Measurements from ENCODE around the gene ABHD17A.
A peak's percentile ranks its signal among the peaks of the same experiment; 100 is the strongest.
"Not testable (repeated sequence)": the region's sequence is repeated elsewhere in the genome, so short reads cannot be mapped to it uniquely, and the experiment has no call there.

ABHD17A gene

GRCh38 chr19:1882786-1883692 lies 2.3 kb downstream of the ABHD17A start:
- no peak overlapping the region for H3K4me3 ChIP-seq (ENCODE audit: low read depth, low read length)
- DNase-seq (ENCODE audit: low read depth): no peak

DNA sequence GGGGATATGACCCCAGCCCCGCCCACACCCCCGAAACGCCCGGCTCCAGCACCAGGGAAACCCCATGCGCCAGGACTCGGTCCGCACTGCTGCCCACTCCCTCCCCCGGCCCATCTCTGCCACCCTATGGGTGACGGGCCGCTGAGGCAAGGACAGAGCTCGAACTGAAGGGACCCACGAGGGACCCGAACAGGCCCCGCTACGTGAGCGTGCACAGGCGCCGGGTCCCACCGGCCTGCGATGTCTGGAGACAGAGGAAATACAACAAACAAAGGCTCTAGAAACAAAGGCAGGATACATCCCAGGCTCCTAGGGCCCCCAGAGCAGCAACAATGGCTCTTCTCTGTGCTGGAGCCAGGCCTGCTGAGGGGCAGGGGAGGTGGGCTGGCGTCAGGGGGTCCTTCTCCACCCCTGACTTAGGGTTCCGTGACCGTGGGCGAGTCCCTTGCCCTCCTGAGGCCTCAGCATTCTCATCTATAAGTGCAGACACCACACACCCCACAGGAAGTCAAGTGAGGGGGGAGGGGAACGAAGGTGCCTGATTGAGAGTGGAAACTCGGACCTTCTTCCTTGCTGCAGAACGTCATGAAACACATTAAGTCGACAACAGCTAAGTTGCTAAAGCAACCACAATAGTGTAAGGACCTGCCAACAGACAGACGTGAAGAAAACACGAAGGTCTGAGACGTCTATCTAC lies 3.1 kb downstream of the ABHD17A start:
- no peak overlapping the region for H3K4me3 ChIP-seq (ENCODE audit: low read depth, low read length)
- DNase-seq (ENCODE audit: low read depth): no peak

DNA sequence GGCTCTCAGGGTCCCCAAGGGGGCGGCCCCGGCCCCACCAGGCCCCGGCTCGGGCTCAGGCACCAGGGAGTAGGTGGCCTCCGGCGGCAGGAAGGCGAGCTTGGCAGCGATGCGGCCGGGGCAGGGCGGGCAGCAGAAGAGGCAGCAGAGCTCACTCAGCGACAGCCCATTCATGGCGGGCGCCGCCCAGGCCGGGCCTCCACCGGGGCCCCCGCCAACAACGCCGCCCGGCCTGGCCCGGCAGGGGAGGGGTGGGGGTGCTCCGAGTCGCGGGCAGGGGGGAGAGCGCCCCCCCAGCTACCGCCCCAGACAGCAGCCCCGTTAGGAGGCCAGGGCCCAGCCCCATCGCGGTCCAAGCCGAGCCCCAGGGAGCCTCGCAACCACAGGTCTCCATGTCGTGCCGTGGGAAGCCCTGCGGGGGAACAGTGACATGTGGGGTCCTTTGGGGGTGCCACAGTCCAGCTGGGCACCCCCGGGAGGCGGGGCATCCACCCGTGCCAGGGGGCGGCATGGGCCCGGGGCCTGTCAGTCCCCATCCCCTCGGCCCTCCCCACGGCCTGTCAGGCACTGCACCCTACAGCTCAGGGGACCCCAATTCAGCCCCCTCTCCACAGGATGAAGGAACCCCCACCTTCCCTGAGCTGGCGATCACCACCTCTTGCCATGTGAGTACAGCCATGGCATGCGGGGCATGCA lies 3.8 kb downstream of the ABHD17A start:
- DNase-seq (ENCODE audit: low read depth); H3K4me3 ChIP-seq (ENCODE audit: low read depth, low read length): not testable (repeated sequence)

- H3K4me3 ChIP-seq (ENCODE audit: low read depth, low read length): no peak overlapping the region
- DNase-seq (ENCODE audit: low read depth): no peak
These were observed 4.5 kb downstream of the ABHD17A start for GRCh38 chr19:1880611-1881392.

GRCh38 chr19:1879982-1880381 lies 5.3 kb downstream of the ABHD17A start:
- DNase-seq (ENCODE audit: low read depth); H3K4me3 ChIP-seq (ENCODE audit: low read depth, low read length): not testable (repeated sequence)

- H3K4me3 ChIP-seq (ENCODE audit: low read depth, low read length); DNase-seq (ENCODE audit: low read depth): not testable (repeated sequence)
These were observed 6.7 kb downstream of the ABHD17A start for GRCh38 chr19:1878583-1878982.

DNA sequence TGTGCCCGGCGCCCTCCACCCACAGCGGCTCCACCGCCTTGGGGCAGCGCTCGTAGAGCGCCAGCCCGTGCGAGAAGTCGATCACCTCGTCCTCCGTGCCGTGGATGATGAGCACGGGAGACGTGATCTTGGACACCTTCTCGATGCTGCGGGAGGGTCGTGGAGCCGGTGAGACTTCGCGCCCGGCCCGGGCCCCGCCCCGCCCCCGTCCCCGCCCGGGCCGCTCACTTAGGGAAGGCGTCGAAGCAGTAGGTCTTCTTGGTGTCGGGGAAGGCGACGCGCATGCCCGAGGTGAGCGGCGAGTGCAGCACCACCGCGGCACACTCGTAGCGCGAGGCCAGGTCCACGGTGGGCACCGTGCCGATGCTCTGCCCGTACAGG lies 8.0 kb downstream of the ABHD17A start:
- not testable (repeated sequence) for DNase-seq (ENCODE audit: low read depth); H3K4me3 ChIP-seq (ENCODE audit: low read depth, low read length)

GRCh38 chr19:1876496-1877279 lies 8.6 kb downstream of the ABHD17A start:
- H3K4me3 ChIP-seq (ENCODE audit: low read depth, low read length): peak overlapping the region; percentile 99
- not testable (repeated sequence) for DNase-seq (ENCODE audit: low read depth)

DNA sequence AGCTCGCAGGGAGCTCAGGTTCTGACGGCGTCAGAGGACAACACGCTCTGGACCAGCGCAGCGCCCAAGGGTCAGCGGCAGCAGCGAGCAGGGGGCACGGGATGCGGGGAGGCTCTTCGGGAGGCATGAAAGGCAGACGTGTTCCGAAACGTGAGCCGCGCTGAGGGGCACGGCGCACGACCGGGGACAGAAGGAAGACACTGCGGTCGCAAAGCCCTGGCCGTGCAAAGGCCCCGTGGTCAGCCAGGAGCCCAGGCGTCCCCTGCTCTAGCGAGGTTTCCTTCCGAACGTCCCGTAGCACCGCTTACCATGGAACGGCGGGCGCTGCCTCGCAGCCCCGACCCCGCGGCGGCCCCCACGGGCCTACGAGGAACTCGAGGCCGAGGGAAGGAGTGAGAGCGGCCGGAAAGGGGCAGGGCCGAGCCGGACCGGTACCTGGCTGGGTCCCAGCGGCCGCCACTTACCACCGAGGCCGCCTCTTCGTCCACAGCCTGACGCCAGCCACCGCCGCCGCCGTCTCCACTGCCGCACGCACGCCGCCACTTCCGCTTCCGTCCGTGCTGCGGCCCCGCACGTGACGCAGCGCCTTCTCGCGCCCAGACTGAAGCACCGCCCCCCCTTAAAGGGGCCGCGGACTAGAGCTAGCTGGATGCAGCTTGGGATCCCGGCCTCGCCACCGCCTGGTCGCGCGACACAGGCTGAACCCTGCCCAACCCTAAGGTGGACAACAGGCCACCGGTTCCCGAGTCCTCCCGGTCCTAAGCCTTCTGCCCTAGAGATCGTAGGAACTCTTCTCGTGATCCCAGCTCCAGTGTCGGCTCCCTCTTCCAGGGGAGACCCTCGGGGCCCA lies 9.4 kb downstream of the ABHD17A start:
- peak overlapping the region; percentile 99 for H3K4me3 ChIP-seq (ENCODE audit: low read depth, low read length)
- peak; percentile 49 for DNase-seq (ENCODE audit: low read depth)

DNA sequence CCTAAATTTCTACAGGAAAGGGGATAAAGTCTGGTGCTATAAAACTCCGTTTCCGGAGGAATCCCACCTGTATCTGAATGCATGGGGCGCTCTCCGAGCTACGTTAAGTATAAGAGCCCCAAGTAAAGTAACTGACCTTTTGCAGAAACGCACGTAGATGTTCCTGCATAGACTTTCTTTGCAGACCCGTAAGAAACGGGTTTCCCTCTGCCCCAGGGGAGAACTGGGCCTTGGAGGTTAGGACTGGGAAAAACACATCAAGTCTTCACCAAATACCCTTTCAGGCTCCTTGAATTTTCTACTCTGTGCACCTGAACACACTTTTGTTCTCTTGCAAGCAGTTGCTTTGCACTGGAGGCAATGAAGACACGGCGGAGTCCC lies 10.0 kb downstream of the ABHD17A start:
- DNase-seq (ENCODE audit: low read depth): not testable (repeated sequence)
- peak overlapping the region; percentile 99 for H3K4me3 ChIP-seq (ENCODE audit: low read depth, low read length)

DNA sequence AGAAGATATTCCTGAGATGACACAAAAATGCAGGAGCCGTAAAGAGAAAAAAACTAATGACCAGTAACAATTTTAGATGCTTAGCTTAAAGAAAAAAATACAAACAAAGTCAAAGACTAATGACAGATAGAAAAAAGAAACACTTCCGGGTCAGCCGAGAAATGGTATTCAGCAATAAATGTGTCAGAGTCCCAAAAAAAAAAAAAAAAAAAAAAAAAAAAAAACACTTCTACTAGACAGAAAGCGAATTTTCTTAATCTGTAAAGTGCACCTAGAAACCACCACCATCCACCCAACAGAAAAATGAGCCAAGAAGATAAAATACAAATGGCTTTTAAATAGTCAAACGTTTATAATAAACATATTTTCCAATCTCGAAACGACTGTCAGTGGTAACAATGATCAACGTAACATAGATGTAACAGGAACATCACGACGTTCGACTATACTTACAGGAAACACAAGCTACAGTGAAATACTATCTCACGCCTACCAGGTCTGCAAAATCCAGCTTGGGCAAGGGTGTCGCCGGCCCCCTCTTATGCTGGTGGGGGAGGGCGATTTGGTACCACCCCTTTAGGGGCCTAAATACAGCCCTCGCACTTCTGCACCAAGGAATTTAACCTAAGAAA lies 10.6 kb downstream of the ABHD17A start:
- DNase-seq (ENCODE audit: low read depth): no peak
- H3K4me3 ChIP-seq (ENCODE audit: low read depth, low read length): peak overlapping the region; percentile 99

DNA sequence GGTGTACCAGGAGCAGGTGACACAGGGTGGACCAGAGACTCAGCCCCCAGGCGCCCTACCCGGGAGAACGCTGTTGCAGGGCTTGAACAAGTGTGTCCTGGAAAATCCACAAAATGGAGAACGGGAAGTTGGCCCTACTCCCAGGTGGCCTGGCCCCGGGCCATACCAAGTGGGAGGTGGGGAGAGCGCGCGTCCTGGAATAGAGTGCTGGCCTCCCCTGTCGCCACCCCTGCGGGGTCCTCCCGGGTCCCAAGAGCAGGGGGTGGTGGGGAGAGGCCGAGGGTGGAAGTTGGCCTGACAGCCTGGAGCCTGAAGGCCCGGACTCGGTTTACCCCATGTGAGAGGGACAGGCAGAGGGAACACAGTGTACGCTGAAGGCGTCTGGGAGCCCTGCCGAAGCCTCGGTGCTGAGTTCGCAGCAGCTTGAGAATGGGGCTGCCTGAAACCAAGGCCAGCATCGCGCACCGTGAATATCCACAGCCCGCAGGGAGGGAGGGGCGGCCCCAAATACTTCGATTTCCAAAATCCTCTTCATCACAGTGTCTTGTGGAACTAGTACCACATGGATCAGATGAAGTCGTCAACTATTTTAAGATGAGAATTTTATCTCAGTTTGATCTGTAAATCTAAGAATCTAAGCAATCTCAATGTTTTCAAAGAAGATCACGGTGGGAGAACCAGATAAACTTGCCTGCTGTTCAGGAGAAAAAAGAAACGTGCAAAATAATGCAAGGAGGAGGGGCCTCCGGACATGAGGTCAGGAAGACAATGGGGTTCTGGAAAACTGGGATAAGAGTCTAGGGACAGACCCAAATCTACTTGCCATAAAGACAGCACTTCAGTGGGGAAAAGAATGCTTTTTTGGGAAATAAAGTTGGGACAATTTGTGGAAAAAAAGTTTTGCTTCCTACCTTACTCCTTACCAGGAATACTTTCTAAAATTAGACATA lies 11.5 kb downstream of the ABHD17A start:
- no peak overlapping the region for H3K4me3 ChIP-seq (ENCODE audit: low read depth, low read length)
- no peak for DNase-seq (ENCODE audit: low read depth)

DNA sequence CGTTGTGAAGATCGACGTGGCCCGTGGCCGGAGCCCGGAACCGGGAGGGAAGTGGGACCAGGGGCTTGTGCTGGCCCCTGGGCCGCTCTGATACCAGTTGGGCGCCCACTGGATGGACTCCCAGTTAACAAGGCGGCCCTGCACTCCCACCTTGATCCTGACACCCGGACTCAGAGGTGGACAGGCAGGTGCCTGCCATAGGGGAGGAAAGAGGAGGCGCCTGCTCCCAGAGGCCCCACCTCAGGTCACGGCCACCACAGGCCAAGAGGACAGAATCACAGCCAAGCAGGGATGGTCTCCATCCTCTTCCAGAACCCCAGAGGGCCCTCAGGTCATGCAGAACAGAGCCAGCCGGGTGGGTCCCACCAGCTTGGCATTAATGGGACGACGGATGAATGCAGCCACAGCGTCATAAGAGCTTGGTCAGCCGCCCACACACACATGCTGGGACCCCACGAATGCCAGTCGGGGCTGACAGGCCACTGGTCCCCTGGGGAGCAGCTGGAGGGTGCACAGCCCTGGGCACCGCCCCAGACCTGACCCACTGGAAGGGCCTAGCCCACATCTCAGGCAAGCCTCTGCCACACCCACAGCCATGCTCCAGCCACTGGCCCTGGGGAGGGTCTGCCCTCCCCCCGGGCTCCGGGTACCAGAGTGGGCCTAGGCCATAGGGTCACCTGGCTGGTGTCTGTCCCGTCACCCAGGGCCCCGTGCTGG lies 12.3 kb downstream of the ABHD17A start:
- no peak for DNase-seq (ENCODE audit: low read depth)
- no peak overlapping the region for H3K4me3 ChIP-seq (ENCODE audit: low read depth, low read length)

DNA sequence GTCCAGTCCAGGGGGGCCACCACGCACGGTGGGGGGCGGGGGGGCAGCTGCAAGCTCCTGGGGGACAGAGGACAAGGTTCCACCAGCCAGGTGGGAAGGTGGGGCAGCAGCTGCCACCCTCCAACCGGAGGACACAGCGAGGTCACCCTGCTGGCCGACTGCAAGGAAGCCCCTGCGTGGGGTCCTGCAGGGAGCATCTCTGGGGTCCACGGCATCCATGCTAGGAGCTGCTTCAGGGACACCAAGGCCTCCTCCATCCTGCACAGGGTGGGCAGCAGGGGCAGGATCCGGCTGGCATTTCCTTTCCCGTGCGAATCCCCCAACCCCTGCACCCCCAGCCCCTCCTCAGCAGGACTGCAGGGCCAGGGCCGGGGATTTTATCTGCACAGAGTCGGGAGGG lies 13.7 kb downstream of the ABHD17A start:
- no peak for DNase-seq (ENCODE audit: low read depth)
- H3K4me3 ChIP-seq (ENCODE audit: low read depth, low read length): no peak overlapping the region

- no peak overlapping the region for H3K4me3 ChIP-seq (ENCODE audit: low read depth, low read length)
- no peak for DNase-seq (ENCODE audit: low read depth)
These were observed 14.1 kb downstream of the ABHD17A start for GRCh38 chr19:1871140-1871597.

DNA sequence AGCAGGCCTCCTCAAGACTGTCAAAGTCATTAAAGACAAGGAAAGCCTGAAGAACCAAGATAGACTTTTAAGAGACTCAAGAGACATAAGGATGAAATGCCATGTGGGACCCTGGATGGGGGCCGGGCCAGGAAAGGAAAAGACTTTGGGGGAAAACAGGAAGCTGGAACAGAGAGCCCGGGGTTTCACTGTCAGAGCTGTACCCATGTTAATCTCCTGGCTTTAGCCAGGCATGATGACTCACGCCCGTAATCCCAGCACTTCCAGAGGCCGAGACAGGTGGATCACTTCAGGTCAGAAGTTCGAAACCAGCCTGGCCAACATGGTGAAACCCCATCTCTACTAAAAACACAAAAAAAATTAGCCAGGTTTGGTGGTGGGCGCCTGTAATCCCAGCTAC lies 16.3 kb downstream of the ABHD17A start:
- no peak overlapping the region for H3K4me3 ChIP-seq (ENCODE audit: low read depth, low read length)
- DNase-seq (ENCODE audit: low read depth): no peak
